ENCODE measurements around the gene HRH1. TPM values are rescaled to one million over a fixed set of nuclear protein-coding genes. Genes with fewer than 3 reads are reported as not detected.

HRH1 gene
- total and polyA plus RNA-seq, 2 experiments from 2014 or later = not detected

GRCh38 chr3:11304175-11304574, 149.9 kb downstream of the HRH1 start:
- Histone ChIP-seq H3K9me2 (ENCODE audit: insufficient read depth) (no peaks in the 10 kb centered on the region), H3K27me3 (ENCODE audit: insufficient read depth) (no peaks in the 10 kb centered on the region), H3K4me2 (no peak overlapping the region), H3F3A (replicated peaks; ENCODE audit: low read depth) (no peaks in the 10 kb centered on the region), H2AFZ (no peak overlapping the region), H3K36me3 (ENCODE audit: insufficient read depth) (no peaks in the 10 kb centered on the region), H4K20me1 (replicated peaks; ENCODE audit: insufficient read depth) (no peaks in the 10 kb centered on the region), H3K27ac (ENCODE audit: low read depth) (no peak overlapping the region), H3K79me2 (replicated peaks; ENCODE audit: insufficient read depth) (no peaks in the 10 kb centered on the region), H3K4me3 (no peak overlapping the region), H3K4me1 (ENCODE audit: insufficient read depth) (no peaks in the 10 kb centered on the region)
- Mint-ChIP-seq H3K9me3 (no peaks in the 10 kb centered on the region), H3K27ac (no peak overlapping the region), H3K4me1 (peaks cover 9% of the 10 kb centered on the region; the same call in 2 of the 3 replicates), H3K36me3 (ENCODE audit: low read depth) (peaks cover 8% of the 10 kb centered on the region; the same call in 2 of the 3 replicates), H3K27me3 (ENCODE audit: insufficient read depth, low read depth, poor library complexity) (no peaks in the 10 kb centered on the region), H3K4me3 (no peak overlapping the region)
- TF ChIP-seq CTCF (conservative IDR thresholded peaks at IDR 0.05; ENCODE audit: low read depth in 2 of 2) = no peak
- no peak for TF ChIP-seq CREB1 (CRISPR knock-in tag; IDR thresholded peaks at IDR 0.05; ENCODE audit: low read depth)
- TF ChIP-seq JUNB (IDR thresholded peaks at IDR 0.05; ENCODE audit: unreplicated experiment) = no peak
- TF ChIP-seq, protein P1, sequence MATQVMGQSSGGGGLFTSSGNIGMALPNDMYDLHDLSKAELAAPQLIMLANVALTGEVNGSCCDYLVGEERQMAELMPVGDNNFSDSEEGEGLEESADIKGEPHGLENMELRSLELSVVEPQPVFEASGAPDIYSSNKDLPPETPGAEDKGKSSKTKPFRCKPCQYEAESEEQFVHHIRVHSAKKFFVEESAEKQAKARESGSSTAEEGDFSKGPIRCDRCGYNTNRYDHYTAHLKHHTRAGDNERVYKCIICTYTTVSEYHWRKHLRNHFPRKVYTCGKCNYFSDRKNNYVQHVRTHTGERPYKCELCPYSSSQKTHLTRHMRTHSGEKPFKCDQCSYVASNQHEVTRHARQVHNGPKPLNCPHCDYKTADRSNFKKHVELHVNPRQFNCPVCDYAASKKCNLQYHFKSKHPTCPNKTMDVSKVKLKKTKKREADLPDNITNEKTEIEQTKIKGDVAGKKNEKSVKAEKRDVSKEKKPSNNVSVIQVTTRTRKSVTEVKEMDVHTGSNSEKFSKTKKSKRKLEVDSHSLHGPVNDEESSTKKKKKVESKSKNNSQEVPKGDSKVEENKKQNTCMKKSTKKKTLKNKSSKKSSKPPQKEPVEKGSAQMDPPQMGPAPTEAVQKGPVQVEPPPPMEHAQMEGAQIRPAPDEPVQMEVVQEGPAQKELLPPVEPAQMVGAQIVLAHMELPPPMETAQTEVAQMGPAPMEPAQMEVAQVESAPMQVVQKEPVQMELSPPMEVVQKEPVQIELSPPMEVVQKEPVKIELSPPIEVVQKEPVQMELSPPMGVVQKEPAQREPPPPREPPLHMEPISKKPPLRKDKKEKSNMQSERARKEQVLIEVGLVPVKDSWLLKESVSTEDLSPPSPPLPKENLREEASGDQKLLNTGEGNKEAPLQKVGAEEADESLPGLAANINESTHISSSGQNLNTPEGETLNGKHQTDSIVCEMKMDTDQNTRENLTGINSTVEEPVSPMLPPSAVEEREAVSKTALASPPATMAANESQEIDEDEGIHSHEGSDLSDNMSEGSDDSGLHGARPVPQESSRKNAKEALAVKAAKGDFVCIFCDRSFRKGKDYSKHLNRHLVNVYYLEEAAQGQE (IDR thresholded peaks at IDR 0.05; ENCODE audit: unreplicated experiment) = no peak
- no peak for TF ChIP-seq EZH2 (IDR thresholded peaks at IDR 0.05; ENCODE audit: low read depth, unreplicated experiment)
- TF ChIP-seq, protein P2, sequence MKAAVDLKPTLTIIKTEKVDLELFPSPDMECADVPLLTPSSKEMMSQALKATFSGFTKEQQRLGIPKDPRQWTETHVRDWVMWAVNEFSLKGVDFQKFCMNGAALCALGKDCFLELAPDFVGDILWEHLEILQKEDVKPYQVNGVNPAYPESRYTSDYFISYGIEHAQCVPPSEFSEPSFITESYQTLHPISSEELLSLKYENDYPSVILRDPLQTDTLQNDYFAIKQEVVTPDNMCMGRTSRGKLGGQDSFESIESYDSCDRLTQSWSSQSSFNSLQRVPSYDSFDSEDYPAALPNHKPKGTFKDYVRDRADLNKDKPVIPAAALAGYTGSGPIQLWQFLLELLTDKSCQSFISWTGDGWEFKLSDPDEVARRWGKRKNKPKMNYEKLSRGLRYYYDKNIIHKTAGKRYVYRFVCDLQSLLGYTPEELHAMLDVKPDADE (IDR thresholded peaks at IDR 0.05) = no peak
- TF ChIP-seq EZH2phosphoT487 (IDR thresholded peaks at IDR 0.05; ENCODE audit: unreplicated experiment) = no peak
- TF ChIP-seq ZNF331 (CRISPR knock-in tag; IDR thresholded peaks at IDR 0.05; ENCODE audit: low read depth) = no peak
- TF ChIP-seq, protein P3, sequence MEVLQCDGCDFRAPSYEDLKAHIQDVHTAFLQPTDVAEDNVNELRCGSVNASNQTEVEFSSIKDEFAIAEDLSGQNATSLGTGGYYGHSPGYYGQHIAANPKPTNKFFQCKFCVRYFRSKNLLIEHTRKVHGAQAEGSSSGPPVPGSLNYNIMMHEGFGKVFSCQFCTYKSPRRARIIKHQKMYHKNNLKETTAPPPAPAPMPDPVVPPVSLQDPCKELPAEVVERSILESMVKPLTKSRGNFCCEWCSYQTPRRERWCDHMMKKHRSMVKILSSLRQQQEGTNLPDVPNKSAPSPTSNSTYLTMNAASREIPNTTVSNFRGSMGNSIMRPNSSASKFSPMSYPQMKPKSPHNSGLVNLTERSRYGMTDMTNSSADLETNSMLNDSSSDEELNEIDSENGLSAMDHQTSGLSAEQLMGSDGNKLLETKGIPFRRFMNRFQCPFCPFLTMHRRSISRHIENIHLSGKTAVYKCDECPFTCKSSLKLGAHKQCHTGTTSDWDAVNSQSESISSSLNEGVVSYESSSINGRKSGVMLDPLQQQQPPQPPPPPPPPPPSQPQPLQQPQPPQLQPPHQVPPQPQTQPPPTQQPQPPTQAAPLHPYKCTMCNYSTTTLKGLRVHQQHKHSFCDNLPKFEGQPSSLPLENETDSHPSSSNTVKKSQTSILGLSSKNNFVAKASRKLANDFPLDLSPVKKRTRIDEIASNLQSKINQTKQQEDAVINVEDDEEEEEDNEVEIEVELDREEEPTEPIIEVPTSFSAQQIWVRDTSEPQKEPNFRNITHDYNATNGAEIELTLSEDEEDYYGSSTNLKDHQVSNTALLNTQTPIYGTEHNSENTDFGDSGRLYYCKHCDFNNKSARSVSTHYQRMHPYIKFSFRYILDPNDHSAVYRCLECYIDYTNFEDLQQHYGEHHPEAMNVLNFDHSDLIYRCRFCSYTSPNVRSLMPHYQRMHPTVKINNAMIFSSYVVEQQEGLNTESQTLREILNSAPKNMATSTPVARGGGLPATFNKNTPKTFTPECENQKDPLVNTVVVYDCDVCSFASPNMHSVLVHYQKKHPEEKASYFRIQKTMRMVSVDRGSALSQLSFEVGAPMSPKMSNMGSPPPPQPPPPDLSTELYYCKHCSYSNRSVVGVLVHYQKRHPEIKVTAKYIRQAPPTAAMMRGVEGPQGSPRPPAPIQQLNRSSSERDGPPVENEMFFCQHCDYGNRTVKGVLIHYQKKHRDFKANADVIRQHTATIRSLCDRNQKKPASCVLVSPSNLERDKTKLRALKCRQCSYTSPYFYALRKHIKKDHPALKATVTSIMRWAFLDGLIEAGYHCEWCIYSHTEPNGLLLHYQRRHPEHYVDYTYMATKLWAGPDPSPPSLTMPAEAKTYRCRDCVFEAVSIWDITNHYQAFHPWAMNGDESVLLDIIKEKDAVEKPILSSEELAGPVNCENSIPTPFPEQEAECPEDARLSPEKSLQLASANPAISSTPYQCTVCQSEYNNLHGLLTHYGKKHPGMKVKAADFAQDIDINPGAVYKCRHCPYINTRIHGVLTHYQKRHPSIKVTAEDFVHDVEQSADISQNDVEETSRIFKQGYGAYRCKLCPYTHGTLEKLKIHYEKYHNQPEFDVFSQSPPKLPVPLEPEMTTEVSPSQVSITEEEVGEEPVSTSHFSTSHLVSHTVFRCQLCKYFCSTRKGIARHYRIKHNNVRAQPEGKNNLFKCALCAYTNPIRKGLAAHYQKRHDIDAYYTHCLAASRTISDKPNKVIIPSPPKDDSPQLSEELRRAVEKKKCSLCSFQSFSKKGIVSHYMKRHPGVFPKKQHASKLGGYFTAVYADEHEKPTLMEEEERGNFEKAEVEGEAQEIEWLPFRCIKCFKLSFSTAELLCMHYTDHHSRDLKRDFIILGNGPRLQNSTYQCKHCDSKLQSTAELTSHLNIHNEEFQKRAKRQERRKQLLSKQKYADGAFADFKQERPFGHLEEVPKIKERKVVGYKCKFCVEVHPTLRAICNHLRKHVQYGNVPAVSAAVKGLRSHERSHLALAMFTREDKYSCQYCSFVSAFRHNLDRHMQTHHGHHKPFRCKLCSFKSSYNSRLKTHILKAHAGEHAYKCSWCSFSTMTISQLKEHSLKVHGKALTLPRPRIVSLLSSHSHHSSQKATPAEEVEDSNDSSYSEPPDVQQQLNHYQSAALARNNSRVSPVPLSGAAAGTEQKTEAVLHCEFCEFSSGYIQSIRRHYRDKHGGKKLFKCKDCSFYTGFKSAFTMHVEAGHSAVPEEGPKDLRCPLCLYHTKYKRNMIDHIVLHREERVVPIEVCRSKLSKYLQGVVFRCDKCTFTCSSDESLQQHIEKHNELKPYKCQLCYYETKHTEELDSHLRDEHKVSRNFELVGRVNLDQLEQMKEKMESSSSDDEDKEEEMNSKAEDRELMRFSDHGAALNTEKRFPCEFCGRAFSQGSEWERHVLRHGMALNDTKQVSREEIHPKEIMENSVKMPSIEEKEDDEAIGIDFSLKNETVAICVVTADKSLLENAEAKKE (CRISPR knock-in tag; IDR thresholded peaks at IDR 0.05) = no peak
- TF ChIP-seq POLR2AphosphoS5 (IDR thresholded peaks at IDR 0.05; ENCODE audit: low read depth) = no peak
- no peak for TF ChIP-seq ZNF114 (CRISPR knock-in tag; IDR thresholded peaks at IDR 0.05)
- TF ChIP-seq NANOG (IDR thresholded peaks at IDR 0.05; ENCODE audit: borderline replicate concordance) = no peak
- ATAC-seq (no peak), DNase-seq (ENCODE audit: low spot score) (no peak)
